B cell (primary cell): ENCODE results near the gene ELMO3. TPM values are rescaled to one million over a fixed set of nuclear protein-coding genes. Genes with fewer than 3 reads are reported as not detected.

Experiments
- ATAC-seq: fragments of 200-7000 bp; cut with Tn5 transposase; one replicate; pipeline ENCODE4 v1.10.0; 2021; ENCODE audit warnings: low read depth, mild to moderate bottlenecking, moderate number of reproducible peaks, moderate library complexity
- CTCF ChIA-PET: fragments of 350-600 bp; sonication (Branson Sonifier 250); formaldehyde crosslinking; loops from one replicate; lab custom pipeline; 2021; ENCODE audit warnings: antibody characterized with exemption, inconsistent platforms; lab: Charles Lee
- POLR2A ChIA-PET: fragments of 350-600 bp; sonication (Branson Sonifier 250); formaldehyde crosslinking; loops from one replicate; lab custom pipeline; 2021; ENCODE audit warnings: antibody characterized with exemption; lab: Charles Lee
- DNase-seq: peaks from one replicate; pipeline ENCODE4 v3.0.0; 2013
- H2AFZ ChIP-seq: 2 replicates; pipeline ENCODE4 v1.6.1; 2012; ENCODE audit warnings: mild to moderate bottlenecking, low read depth, low read length; ENCODE audit not compliant: insufficient read depth, poor library complexity, severe bottlenecking
- H3K27ac ChIP-seq, 2 donors: 1 replicate in 1 of 2; 2 replicates in 1 of 2; pipeline ENCODE4 v1.5.1; 2012 to 2013; ENCODE audit warnings: low read length in 2 of 2, mild to moderate bottlenecking in 2 of 2, moderate library complexity in 1 of 2
- H3K27me3 ChIP-seq, 4 experiments: fragments of 200-600 bp in 1 of 4; sonication (generic) in 1 of 4; replicated peaks in 1 of 4; 1 replicate in 2 of 4; 2 replicates in 2 of 4; pipeline versions ENCODE4 v1.6.1 to v1.7.0; 2013 to 2016; ENCODE audit warnings: low read length in 3 of 4, mild to moderate bottlenecking in 2 of 4, mixed read lengths in 1 of 4, moderate library complexity in 1 of 4; ENCODE audit not compliant: insufficient read depth in 4 of 4, control insufficient read depth in 3 of 4; ENCODE audit errors: control extremely low read depth in 1 of 4
- H3K36me3 ChIP-seq, 2 experiments: replicated peaks in 1 of 2; 1 replicate in 1 of 2; 2 replicates in 1 of 2; pipeline versions ENCODE4 v1.6.1 to v1.7.1; 2013; ENCODE audit warnings: low read length in 1 of 2; ENCODE audit not compliant: insufficient read depth in 2 of 2, control insufficient read depth in 1 of 2; ENCODE audit errors: control extremely low read depth in 1 of 2, extremely low read depth in 1 of 2
- H3K4me1 ChIP-seq, 2 donors: fragments of 200-600 bp in 1 of 2; sonication (generic) in 1 of 2; 1 replicate in 1 of 2; 2 replicates in 1 of 2; pipeline versions ENCODE4 v1.5.1 to v1.6.1; 2013 to 2017; ENCODE audit warnings: low read length in 2 of 2; ENCODE audit not compliant: control insufficient read depth in 2 of 2, insufficient read depth in 2 of 2
- H3K4me2 ChIP-seq: replicated peaks from 2 replicates; pipeline ENCODE3; 2012; ENCODE audit warnings: mild to moderate bottlenecking, low read depth, low read length; ENCODE audit not compliant: poor library complexity, severe bottlenecking
- H3K4me3 ChIP-seq, 5 experiments: fragments of 200-600 bp in 1 of 5; sonication (generic) in 1 of 5; 1 replicate in 3 of 5; 2 replicates in 2 of 5; pipeline versions ENCODE4 v1.5.1 to v1.7.0; 2011 to 2016; ENCODE audit warnings: low read length in 4 of 5, mild to moderate bottlenecking in 4 of 5, low read depth in 2 of 5, control low read depth in 1 of 5, moderate library complexity in 1 of 5; ENCODE audit not compliant: insufficient read depth in 1 of 5; ENCODE audit errors: control extremely low read depth in 1 of 5, extremely low read depth in 1 of 5
- H3K79me2 ChIP-seq: fragments of 200-600 bp; sonication (generic); one replicate; pipeline ENCODE4 v1.6.0; 2016; ENCODE audit warnings: low read length; ENCODE audit not compliant: control insufficient read depth, insufficient read depth
- H3K9ac ChIP-seq: fragments of 200-600 bp; sonication (generic); 2 replicates; pipeline ENCODE4 v1.6.1; 2017; ENCODE audit warnings: mild to moderate bottlenecking, low read length, moderate library complexity
- H3K9me3 ChIP-seq, 3 donors: one replicate each; pipeline versions ENCODE4 v1.6.1 to v1.7.1; 2013; ENCODE audit warnings: low read length in 2 of 3; ENCODE audit not compliant: control insufficient read depth in 2 of 3, insufficient read depth in 1 of 3; ENCODE audit errors: control extremely low read depth in 1 of 3
- H4K20me1 ChIP-seq: 2 replicates; pipeline ENCODE4 v1.6.0; 2012; ENCODE audit warnings: mild to moderate bottlenecking, low read length; ENCODE audit not compliant: insufficient read depth, control insufficient read depth, poor library complexity, severe bottlenecking
- H3K27ac Mint-ChIP-seq: one replicate; pipeline ENCODE4 v1.8.0; 2021; ENCODE audit warnings: mixed read lengths
- H3K27me3 Mint-ChIP-seq: one replicate; pipeline ENCODE4 v1.8.0; 2021; ENCODE audit warnings: mixed read lengths
- H3K4me1 Mint-ChIP-seq: one replicate; pipeline ENCODE4 v1.8.0; 2021; ENCODE audit warnings: mixed read lengths
- H3K4me3 Mint-ChIP-seq: one replicate; pipeline ENCODE4 v1.8.0; 2021; ENCODE audit warnings: mixed read lengths
- H3K9me3 Mint-ChIP-seq: one replicate; pipeline ENCODE4 v1.8.0; 2022; ENCODE audit warnings: mixed read lengths; ENCODE audit not compliant: insufficient read depth
- EZH2 ChIP-seq: IDR thresholded peaks from 2 replicates; pipeline ENCODE4 v1.6.1; 2012; ENCODE audit warnings: borderline replicate concordance, low read depth, mild to moderate bottlenecking, moderate library complexity, low read length; ENCODE audit not compliant: insufficient read depth, poor library complexity, severe bottlenecking
- WGBS: methylation state at CpG from one replicate; pipeline ENCODE4 v1.1.5; 2013; ENCODE audit warnings: missing lambda C conversion rate; ENCODE audit not compliant: insufficient coverage; 5-methylcytosine and 5-hydroxymethylcytosine counted together
- intact Hi-C: fragments of 100-400 bp; cut with micrococcal nuclease; formaldehyde crosslinking; loops from one replicate; pipeline ENCODE4 v1.10.0; 2022
- polyA plus RNA-seq: library from polyadenylated mRNA; depleted of rRNA; stranded (reverse); fragments of >200 nt; gene quantifications from 2 replicates; pipeline ENCODE4 v1.2.3, GENCODE V29; 2012
- total RNA-seq, 2 donors: library from RNA; stranded (reverse); fragments of 120-200 nt in 1 of 2; gene quantifications; 1 replicate in 1 of 2; 2 replicates in 1 of 2; pipeline versions ENCODE4 v1.2.3 to v1.2.4, GENCODE V29; 2013 to 2022
- TF ChIP-seq, protein P1 (sequence below): fragments of 200-600 bp; IDR thresholded peaks from one replicate; pipeline ENCODE4 v1.8.0; 2022; ENCODE audit warnings: antibody characterized with exemption, mild to moderate bottlenecking

The ELMO3 gene
- total and polyA plus RNA-seq, 2 donors (not counting 1 experiment from before 2014, with no cell fraction given): 9.1 to 9.6 TPM

DNA sequence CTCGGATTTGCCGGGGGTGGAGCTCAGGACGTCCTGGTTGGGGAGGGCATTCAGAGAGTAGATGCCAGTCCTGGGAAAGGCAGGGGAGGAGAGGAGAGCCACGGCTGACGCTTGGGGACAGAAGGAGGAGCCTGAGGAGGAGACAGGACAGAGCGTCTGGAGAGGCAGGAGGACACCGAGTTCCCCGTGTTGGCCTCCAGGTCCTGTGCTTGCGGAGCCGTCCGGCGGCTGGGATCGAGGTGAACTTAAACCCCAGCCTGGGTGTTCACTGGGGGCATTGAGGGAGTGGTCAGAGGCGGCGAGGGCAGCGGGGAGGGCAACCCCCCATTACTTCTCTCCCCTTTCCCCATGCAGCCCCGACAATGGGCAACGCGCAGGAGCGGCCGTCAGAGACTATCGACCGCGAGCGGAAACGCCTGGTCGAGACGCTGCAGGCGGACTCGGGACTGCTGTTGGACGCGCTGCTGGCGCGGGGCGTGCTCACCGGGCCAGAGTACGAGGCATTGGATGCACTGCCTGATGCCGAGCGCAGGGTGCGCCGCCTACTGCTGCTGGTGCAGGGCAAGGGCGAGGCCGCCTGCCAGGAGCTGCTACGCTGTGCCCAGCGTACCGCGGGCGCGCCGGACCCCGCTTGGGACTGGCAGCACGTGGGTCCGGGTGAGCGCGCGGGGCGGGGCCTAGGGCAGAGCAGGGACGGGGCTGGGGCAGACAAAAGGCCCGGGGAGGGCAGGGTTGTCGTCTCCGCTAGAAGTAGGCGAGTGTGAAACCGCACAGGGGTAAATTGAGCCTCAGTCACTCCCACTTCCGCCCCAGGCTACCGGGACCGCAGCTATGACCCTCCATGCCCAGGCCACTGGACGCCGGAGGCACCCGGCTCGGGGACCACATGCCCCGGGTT is 24.9 kb upstream of the ELMO3 start:
- Histone ChIP-seq H3K9ac (peak overlapping the region; percentile 63), H3K27ac (no peak overlapping the region), H3K27me3 (peaks cover 0 to 86% (median 53%) of the 10 kb centered on the region in 4 experiments), H2AFZ (peak overlapping the region; percentile 50), H3K4me1 (peaks cover 47 to 51% of the 10 kb centered on the region in 2 donors), H3K4me3 (peak overlapping the region in 4 of 5 experiments; percentile 25 to 59 (median 48)), H3K79me2 (no peaks in the 10 kb centered on the region), H4K20me1 (peaks cover 4% of the 10 kb centered on the region), H3K9me3 (peaks cover 0 to 25% (median 0%) of the 10 kb centered on the region in 3 donors), H3K36me3 (no peaks in the 10 kb centered on the region), H3K4me2 (peak overlapping the region; percentile 98)
- intact Hi-C loops: no loop called here
- ChIA-PET POLR2A (no interaction called here), CTCF (interaction anchor here (0.7 to 3.6 kb wide), 9 partner anchors 11 to 53 kb away, joined by 3 to 15 read pairs (median 4); partner anchors contain the start of genes FBXL8, TMEM208 and TRADD)
- ATAC-seq (peak; percentile 80), DNase-seq (peak; percentile 72)
- WGBS: under 1% methylated on average over 71 of the region's 71 CpGs
- Mint-ChIP-seq H3K27ac (no peak overlapping the region), H3K27me3 (peaks cover 64% of the 10 kb centered on the region), H3K4me1 (peaks cover 39% of the 10 kb centered on the region), H3K4me3 (peak overlapping the region; percentile 87), H3K9me3 (no peaks in the 10 kb centered on the region)
- TF ChIP-seq EZH2: no peak
- TF ChIP-seq, protein P1, sequence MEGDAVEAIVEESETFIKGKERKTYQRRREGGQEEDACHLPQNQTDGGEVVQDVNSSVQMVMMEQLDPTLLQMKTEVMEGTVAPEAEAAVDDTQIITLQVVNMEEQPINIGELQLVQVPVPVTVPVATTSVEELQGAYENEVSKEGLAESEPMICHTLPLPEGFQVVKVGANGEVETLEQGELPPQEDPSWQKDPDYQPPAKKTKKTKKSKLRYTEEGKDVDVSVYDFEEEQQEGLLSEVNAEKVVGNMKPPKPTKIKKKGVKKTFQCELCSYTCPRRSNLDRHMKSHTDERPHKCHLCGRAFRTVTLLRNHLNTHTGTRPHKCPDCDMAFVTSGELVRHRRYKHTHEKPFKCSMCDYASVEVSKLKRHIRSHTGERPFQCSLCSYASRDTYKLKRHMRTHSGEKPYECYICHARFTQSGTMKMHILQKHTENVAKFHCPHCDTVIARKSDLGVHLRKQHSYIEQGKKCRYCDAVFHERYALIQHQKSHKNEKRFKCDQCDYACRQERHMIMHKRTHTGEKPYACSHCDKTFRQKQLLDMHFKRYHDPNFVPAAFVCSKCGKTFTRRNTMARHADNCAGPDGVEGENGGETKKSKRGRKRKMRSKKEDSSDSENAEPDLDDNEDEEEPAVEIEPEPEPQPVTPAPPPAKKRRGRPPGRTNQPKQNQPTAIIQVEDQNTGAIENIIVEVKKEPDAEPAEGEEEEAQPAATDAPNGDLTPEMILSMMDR: no peak
